Stomach (tissue), 4 donors: ENCODE results near the gene NPTX1.

Experiments used
- POLR2A ChIP-seq, 4 donors: fragments of 450-650 bp; IDR thresholded peaks; one replicate each; pipeline ENCODE4 v1.6.1; 2016; ENCODE audit warnings: antibody characterized with exemption in 4 of 4, control low read depth in 2 of 4, mild to moderate bottlenecking in 1 of 4, moderate library complexity in 1 of 4
- TF ChIP-seq, protein P1 (sequence below), 7 experiments: fragments of 450-650 bp in 4 of 7; fragments of 200-600 bp in 3 of 7; sonication (generic) in 3 of 7; IDR thresholded peaks; one replicate each; pipeline ENCODE4 v1.5.1; 2016 to 2019; ENCODE audit warnings: antibody characterized with exemption in 7 of 7, control low read depth in 2 of 7, mild to moderate bottlenecking in 1 of 7

DNA sequence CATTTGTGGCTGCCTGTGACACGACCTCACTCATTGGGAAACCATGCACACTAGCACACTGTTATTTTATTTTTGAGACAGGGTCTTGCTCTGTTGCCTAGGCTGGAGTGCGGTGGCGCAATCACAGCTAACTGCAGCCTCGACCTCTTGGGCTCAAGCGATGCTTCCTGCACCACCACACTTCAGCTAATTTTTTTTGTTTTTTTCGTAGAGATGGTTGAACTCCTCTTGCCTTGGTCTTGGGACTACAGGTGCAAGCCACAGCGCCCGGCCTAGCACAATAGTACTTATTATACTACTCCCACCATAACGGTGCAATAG lies 2.8 kb upstream of the NPTX1 start:
- TF ChIP-seq, protein P1, sequence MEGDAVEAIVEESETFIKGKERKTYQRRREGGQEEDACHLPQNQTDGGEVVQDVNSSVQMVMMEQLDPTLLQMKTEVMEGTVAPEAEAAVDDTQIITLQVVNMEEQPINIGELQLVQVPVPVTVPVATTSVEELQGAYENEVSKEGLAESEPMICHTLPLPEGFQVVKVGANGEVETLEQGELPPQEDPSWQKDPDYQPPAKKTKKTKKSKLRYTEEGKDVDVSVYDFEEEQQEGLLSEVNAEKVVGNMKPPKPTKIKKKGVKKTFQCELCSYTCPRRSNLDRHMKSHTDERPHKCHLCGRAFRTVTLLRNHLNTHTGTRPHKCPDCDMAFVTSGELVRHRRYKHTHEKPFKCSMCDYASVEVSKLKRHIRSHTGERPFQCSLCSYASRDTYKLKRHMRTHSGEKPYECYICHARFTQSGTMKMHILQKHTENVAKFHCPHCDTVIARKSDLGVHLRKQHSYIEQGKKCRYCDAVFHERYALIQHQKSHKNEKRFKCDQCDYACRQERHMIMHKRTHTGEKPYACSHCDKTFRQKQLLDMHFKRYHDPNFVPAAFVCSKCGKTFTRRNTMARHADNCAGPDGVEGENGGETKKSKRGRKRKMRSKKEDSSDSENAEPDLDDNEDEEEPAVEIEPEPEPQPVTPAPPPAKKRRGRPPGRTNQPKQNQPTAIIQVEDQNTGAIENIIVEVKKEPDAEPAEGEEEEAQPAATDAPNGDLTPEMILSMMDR (IDR thresholded peaks at IDR 0.05), result no peak
- TF ChIP-seq POLR2A (IDR thresholded peaks at IDR 0.05), result no peak
